Measurements from ENCODE around the gene GJD4.

DNA sequence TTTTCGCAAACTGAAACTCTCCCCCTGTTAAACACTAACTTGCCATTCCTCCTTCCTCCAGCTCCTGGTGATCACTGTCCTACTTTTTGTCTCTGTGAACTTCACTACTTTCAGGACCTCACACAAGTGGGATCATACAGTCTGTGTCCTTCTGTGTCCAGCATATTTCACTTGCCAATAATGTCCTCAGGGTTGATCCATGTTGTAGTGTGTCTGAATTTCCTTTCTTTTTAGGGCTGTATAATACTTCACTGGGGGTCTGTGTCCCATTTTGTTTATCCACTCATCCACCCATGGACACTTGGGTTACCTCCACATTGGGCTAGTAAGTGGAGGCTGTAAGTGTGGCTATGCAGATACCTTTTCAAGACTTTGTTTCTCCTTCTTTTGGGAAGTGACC lies 42.7 kb upstream of the GJD4 start:
- TF ChIP-seq POLR2AphosphoS5 (IDR thresholded peaks at IDR 0.05) (no peak), EP300 (IDR thresholded peaks at IDR 0.05) (no peak), POLR2A (IDR thresholded peaks at IDR 0.05) (no peak)
- TF ChIP-seq, protein P1, sequence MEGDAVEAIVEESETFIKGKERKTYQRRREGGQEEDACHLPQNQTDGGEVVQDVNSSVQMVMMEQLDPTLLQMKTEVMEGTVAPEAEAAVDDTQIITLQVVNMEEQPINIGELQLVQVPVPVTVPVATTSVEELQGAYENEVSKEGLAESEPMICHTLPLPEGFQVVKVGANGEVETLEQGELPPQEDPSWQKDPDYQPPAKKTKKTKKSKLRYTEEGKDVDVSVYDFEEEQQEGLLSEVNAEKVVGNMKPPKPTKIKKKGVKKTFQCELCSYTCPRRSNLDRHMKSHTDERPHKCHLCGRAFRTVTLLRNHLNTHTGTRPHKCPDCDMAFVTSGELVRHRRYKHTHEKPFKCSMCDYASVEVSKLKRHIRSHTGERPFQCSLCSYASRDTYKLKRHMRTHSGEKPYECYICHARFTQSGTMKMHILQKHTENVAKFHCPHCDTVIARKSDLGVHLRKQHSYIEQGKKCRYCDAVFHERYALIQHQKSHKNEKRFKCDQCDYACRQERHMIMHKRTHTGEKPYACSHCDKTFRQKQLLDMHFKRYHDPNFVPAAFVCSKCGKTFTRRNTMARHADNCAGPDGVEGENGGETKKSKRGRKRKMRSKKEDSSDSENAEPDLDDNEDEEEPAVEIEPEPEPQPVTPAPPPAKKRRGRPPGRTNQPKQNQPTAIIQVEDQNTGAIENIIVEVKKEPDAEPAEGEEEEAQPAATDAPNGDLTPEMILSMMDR (IDR thresholded peaks at IDR 0.05) = no peak
